ENCODE measurements around the gene PNPLA2. TPM values are rescaled to one million over a fixed set of nuclear protein-coding genes. Genes with fewer than 3 reads are reported as not detected.

The PNPLA2 gene
- total RNA-seq, 5 donors from 2014 or later (not counting 1 experiment from before 2014, with no cell fraction given), result 172 to 212 (median 206) TPM

DNA sequence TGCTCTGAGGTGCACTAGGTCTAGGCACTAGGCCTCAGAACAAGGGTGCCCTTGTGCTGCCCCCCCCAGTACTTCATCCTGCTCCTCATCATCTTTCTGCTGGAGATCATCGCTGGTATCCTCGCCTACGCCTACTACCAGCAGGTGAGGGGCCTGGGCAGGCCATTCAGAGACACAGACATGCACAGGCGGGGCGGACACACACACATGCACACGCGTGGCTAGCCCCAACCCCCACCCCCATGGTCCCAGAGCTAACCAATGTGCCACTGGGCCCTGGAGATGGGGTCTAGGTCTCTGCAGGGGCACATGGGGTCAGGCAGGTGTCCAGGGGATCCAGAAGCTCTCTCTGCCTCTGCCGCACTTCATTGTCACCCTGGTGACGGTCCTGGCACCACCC is 18.0 kb downstream of the PNPLA2 start:
- CTCF ChIA-PET, result no interaction called here
- 90% methylated on average over 3 of the region's 9 CpGs for WGBS (ENCODE audit: insufficient coverage)

DNA sequence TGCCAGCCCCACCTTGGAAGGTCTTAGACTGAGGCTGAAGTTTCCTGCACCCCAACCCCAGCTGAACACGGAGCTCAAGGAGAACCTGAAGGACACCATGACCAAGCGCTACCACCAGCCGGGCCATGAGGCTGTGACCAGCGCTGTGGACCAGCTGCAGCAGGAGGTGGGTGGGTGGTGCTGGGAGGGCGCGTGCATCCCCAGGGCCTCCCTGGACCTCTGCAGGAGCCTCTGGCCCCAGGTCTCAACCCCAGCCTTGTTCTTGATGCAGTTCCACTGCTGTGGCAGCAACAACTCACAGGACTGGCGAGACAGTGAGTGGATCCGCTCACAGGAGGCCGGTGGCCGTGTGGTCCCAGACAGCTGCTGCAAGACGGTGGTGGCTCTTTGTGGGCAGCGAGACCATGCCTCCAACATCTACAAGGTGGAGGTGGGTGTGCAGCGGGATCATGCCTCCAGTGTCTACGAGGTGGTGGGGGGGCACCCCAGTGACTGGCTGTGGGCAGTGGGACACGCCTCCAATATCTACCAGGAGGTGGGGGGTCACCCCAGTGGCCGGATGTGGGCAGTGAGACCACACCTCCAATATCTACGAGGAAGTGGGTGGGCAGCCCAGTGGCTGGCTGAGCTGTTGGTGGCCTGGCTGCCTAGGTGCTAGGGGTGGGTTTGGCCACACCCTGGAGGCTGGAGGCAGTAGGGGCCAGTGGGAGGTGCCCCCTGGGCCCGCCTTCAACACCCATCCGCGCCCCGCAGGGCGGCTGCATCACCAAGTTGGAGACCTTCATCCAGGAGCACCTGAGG is 18.7 kb downstream of the PNPLA2 start:
- DNase-seq (no peak), ATAC-seq (replicated peaks in 1 of 4) (no peak)
- H3K27me3 Mint-ChIP-seq, result no peaks in the 10 kb centered on the region
- WGBS (ENCODE audit: insufficient coverage), result 96% methylated on average over 8 of the region's 22 CpGs
- no peaks in the 10 kb centered on the region for H3K9me3 Mint-ChIP-seq
- H3K4me3 ChIP-seq (ENCODE audit: control insufficient read depth in 1 of 2, extremely low read depth in 1 of 2, low read length in 1 of 2), result no peak overlapping the region
- peaks cover 14 to 30% (median 20%) of the 10 kb centered on the region in 3 donors for H3K4me1 Mint-ChIP-seq
- no peak overlapping the region for H3K4me3 Mint-ChIP-seq
- no peaks in the 10 kb centered on the region for H3K9me3 ChIP-seq
- H3K36me3 ChIP-seq (ENCODE audit: control insufficient read depth in 2 of 2, extremely low read depth in 1 of 2, insufficient read depth in 1 of 2, low read length in 1 of 2), result peaks cover 5 to 26% of the 10 kb centered on the region in 2 donors
- H3K27ac ChIP-seq (ENCODE audit: low read length), result no peak overlapping the region
- CTCF ChIA-PET, result interaction anchor here in 1 of 2 donors (0.6 to 0.7 kb wide), 2 partner anchors 23 to 28 kb away, joined by 4 to 10 read pairs; no protein-coding TSS in a partner anchor
- peaks cover 2 to 57% of the 10 kb centered on the region in 2 experiments for H3K4me1 ChIP-seq (ENCODE audit: control insufficient read depth in 1 of 2, extremely low read depth in 1 of 2, insufficient read depth in 2 of 2, low read length in 2 of 2)
- no peak overlapping the region for H3K27ac Mint-ChIP-seq
- POLR2A ChIA-PET, result no interaction called here
- H3K36me3 Mint-ChIP-seq, result peaks cover 2% of the 10 kb centered on the region
- H3K27me3 ChIP-seq (replicated peaks in 1 of 2; ENCODE audit: control insufficient read depth in 2 of 2, extremely low read depth in 1 of 2, insufficient read depth in 2 of 2, low read length in 1 of 2), result peaks cover 0 to 17% of the 10 kb centered on the region in 2 experiments

More for the DNA sequence above, 18.0 kb downstream of the PNPLA2 start:
- Histone ChIP-seq H3K27me3 (replicated peaks in 1 of 2; ENCODE audit: control insufficient read depth in 2 of 2, extremely low read depth in 1 of 2, insufficient read depth in 2 of 2, low read length in 1 of 2) (peaks cover 0 to 24% of the 10 kb centered on the region in 2 experiments), H3K27ac (ENCODE audit: low read length) (no peak overlapping the region), H3K9me3 (no peaks in the 10 kb centered on the region), H3K36me3 (ENCODE audit: control insufficient read depth in 2 of 2, extremely low read depth in 1 of 2, insufficient read depth in 1 of 2, low read length in 1 of 2) (peaks cover 5 to 26% of the 10 kb centered on the region in 2 donors), H3K4me3 (ENCODE audit: control insufficient read depth in 1 of 2, extremely low read depth in 1 of 2, low read length in 1 of 2) (no peak overlapping the region), H3K4me1 (ENCODE audit: control insufficient read depth in 1 of 2, extremely low read depth in 1 of 2, insufficient read depth in 2 of 2, low read length in 2 of 2) (peaks cover 2 to 61% of the 10 kb centered on the region in 2 experiments)
- H3K4me1 Mint-ChIP-seq, result peaks cover 20 to 34% (median 22%) of the 10 kb centered on the region in 3 donors
- no peak overlapping the region for H3K27ac Mint-ChIP-seq
- H3K4me3 Mint-ChIP-seq, result no peak overlapping the region
- peaks cover 2% of the 10 kb centered on the region for H3K36me3 Mint-ChIP-seq
- no peak for DNase-seq
- ATAC-seq (replicated peaks in 1 of 4), result no peak
- no peaks in the 10 kb centered on the region for H3K9me3 Mint-ChIP-seq
- peaks cover 0 to 4% of the 10 kb centered on the region in 2 donors for H3K27me3 Mint-ChIP-seq
- POLR2A ChIA-PET, result no interaction called here

DNA sequence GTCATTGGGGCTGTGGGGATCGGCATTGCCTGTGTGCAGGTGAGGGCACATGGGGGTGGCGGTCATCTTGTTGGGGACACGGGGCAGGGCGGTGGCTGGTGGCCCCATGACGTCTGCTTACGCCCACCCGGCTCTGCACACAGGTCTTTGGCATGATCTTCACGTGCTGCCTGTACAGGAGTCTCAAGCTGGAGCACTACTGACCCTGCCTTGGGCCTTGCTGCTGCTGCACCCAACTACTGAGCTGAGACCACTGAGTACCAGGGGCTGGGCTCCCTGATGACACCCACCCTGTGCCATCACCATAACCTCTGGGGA is 19.2 kb downstream of the PNPLA2 start:
- Mint-ChIP-seq H3K27ac (no peak overlapping the region), H3K4me1 (peaks cover 14 to 30% (median 20%) of the 10 kb centered on the region in 3 donors), H3K27me3 (no peaks in the 10 kb centered on the region), H3K4me3 (no peak overlapping the region), H3K9me3 (no peaks in the 10 kb centered on the region), H3K36me3 (peaks cover 2% of the 10 kb centered on the region)
- 84% methylated on average over 8 of the region's 8 CpGs for WGBS (ENCODE audit: insufficient coverage)
- Histone ChIP-seq H3K9me3 (no peaks in the 10 kb centered on the region), H3K27ac (ENCODE audit: low read length) (no peak overlapping the region), H3K4me1 (ENCODE audit: control insufficient read depth in 1 of 2, extremely low read depth in 1 of 2, insufficient read depth in 2 of 2, low read length in 2 of 2) (peaks cover 2 to 55% of the 10 kb centered on the region in 2 experiments), H3K27me3 (replicated peaks in 1 of 2; ENCODE audit: control insufficient read depth in 2 of 2, extremely low read depth in 1 of 2, insufficient read depth in 2 of 2, low read length in 1 of 2) (peaks cover 0 to 15% of the 10 kb centered on the region in 2 experiments), H3K4me3 (ENCODE audit: control insufficient read depth in 1 of 2, extremely low read depth in 1 of 2, low read length in 1 of 2) (no peak overlapping the region), H3K36me3 (ENCODE audit: control insufficient read depth in 2 of 2, extremely low read depth in 1 of 2, insufficient read depth in 1 of 2, low read length in 1 of 2) (peaks cover 5 to 26% of the 10 kb centered on the region in 2 donors)
- ChIA-PET POLR2A (no interaction called here), CTCF (interaction anchor here in 1 of 2 donors (0.6 to 0.7 kb wide), 2 partner anchors 24 to 29 kb away, joined by 4 to 10 read pairs; no protein-coding TSS in a partner anchor)
- ATAC-seq (replicated peaks in 1 of 4) (no peak), DNase-seq (no peak)

DNA sequence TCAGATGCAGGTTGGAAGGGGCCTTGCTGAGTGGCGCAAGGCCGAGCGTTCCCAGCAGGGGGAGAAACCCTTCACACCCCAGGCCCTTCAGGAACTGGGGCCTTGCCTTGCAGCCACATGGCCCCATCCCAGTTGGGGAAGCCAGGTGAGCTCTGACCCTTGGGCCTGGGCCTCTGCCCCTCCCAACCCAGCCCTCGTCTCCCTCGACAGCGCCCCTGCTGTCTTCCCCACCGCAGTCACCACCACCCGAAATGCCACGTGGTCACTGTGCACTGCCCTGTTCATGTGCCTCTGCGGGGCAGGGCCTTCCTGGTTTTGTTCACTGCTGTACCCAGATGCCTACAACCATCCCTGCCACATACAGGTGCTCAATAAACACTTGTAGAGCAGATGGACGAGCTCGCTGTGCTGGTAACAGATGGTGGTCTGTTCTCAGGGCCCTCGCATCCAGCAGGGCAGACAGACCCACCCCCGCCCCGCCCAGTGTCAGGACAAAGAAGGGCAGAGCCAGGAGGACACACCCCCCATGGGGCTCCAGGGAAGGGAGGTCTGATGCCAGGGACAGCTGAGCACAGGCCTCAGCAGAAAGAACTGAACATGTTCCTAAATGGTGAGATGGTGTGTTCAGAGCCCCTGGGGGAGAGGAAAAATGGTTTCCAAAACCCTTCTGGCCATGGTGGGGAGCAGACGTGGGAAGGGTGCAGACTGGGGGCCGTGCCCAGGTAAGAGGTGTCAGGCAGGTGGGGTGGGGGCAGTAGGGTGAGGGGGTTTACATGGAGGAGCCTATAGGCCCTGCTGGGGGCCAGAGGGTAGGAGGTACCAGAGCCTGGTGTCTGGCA is 19.9 kb downstream of the PNPLA2 start:
- H3K27ac Mint-ChIP-seq, result no peak overlapping the region
- CTCF ChIA-PET, result no interaction called here

GRCh38 chr11:839280-839623 is 20.5 kb downstream of the PNPLA2 start:
- ChIA-PET CTCF (no interaction called here), POLR2A (no interaction called here)
- Mint-ChIP-seq H3K27me3 (no peaks in the 10 kb centered on the region), H3K27ac (no peak overlapping the region), H3K4me3 (no peak overlapping the region), H3K9me3 (no peaks in the 10 kb centered on the region), H3K36me3 (peaks cover 2% of the 10 kb centered on the region), H3K4me1 (peaks cover 14 to 32% (median 22%) of the 10 kb centered on the region in 3 donors)
- H3K36me3 ChIP-seq (ENCODE audit: control insufficient read depth in 2 of 2, extremely low read depth in 1 of 2, insufficient read depth in 1 of 2, low read length in 1 of 2), result peaks cover 5 to 26% of the 10 kb centered on the region in 2 donors
- no peak for ATAC-seq (replicated peaks in 1 of 4)
- WGBS (ENCODE audit: insufficient coverage), result 100% methylated on average over 5 of the region's 5 CpGs
- DNase-seq, result no peak
- H3K27ac ChIP-seq (ENCODE audit: low read length), result no peak overlapping the region
- H3K4me1 ChIP-seq (ENCODE audit: control insufficient read depth in 1 of 2, extremely low read depth in 1 of 2, insufficient read depth in 2 of 2, low read length in 2 of 2), result peaks cover 7 to 58% of the 10 kb centered on the region in 2 experiments
- peaks cover 0 to 20% of the 10 kb centered on the region in 2 experiments for H3K27me3 ChIP-seq (replicated peaks in 1 of 2; ENCODE audit: control insufficient read depth in 2 of 2, extremely low read depth in 1 of 2, insufficient read depth in 2 of 2, low read length in 1 of 2)
- H3K9me3 ChIP-seq, result no peaks in the 10 kb centered on the region
- H3K4me3 ChIP-seq (ENCODE audit: control insufficient read depth in 1 of 2, extremely low read depth in 1 of 2, low read length in 1 of 2), result no peak overlapping the region

More for the DNA sequence above, 19.9 kb downstream of the PNPLA2 start:
- Histone ChIP-seq H3K4me1 (ENCODE audit: control insufficient read depth in 1 of 2, extremely low read depth in 1 of 2, insufficient read depth in 2 of 2, low read length in 2 of 2) (peaks cover 3 to 58% of the 10 kb centered on the region in 2 experiments), H3K9me3 (no peaks in the 10 kb centered on the region), H3K27me3 (replicated peaks in 1 of 2; ENCODE audit: control insufficient read depth in 2 of 2, extremely low read depth in 1 of 2, insufficient read depth in 2 of 2, low read length in 1 of 2) (peaks cover 0 to 19% of the 10 kb centered on the region in 2 experiments), H3K36me3 (ENCODE audit: control insufficient read depth in 2 of 2, extremely low read depth in 1 of 2, insufficient read depth in 1 of 2, low read length in 1 of 2) (peaks cover 5 to 26% of the 10 kb centered on the region in 2 donors), H3K27ac (ENCODE audit: low read length) (no peak overlapping the region), H3K4me3 (ENCODE audit: control insufficient read depth in 1 of 2, extremely low read depth in 1 of 2, low read length in 1 of 2) (no peak overlapping the region)
- WGBS (ENCODE audit: insufficient coverage), result 80% methylated on average over 14 of the region's 17 CpGs
- DNase-seq (no peak), ATAC-seq (replicated peaks in 1 of 4) (no peak)
- POLR2A ChIA-PET, result no interaction called here
- no peak overlapping the region for H3K4me3 Mint-ChIP-seq
- peaks cover 14 to 33% (median 23%) of the 10 kb centered on the region in 3 donors for H3K4me1 Mint-ChIP-seq
- no peaks in the 10 kb centered on the region for H3K27me3 Mint-ChIP-seq
- peaks cover 2% of the 10 kb centered on the region for H3K36me3 Mint-ChIP-seq
- H3K9me3 Mint-ChIP-seq, result no peaks in the 10 kb centered on the region

- Mint-ChIP-seq H3K27ac (peak overlapping the region in 1 of 2 donors; percentile 39), H3K27me3 (no peaks in the 10 kb centered on the region), H3K36me3 (peaks cover 2% of the 10 kb centered on the region), H3K4me3 (peak overlapping the region; percentile 76 to 83 (median 80)), H3K4me1 (peaks cover 19 to 34% (median 21%) of the 10 kb centered on the region in 3 donors), H3K9me3 (no peaks in the 10 kb centered on the region)
- CTCF ChIA-PET, result no interaction called here
- H3K4me3 ChIP-seq (ENCODE audit: control insufficient read depth in 1 of 2, extremely low read depth in 1 of 2, low read length in 1 of 2), result no peak overlapping the region
- H3K36me3 ChIP-seq (ENCODE audit: control insufficient read depth in 2 of 2, extremely low read depth in 1 of 2, insufficient read depth in 1 of 2, low read length in 1 of 2), result peaks cover 5 to 26% of the 10 kb centered on the region in 2 donors
- 95% methylated on average over 19 of the region's 25 CpGs for WGBS (ENCODE audit: insufficient coverage)
- POLR2A ChIA-PET, result interaction anchor here in 1 of 2 donors (0.6 kb wide), 1 partner anchor 304 kb away, joined by 7 read pairs; no protein-coding TSS in a partner anchor
- DNase-seq, result no peak
- H3K27ac ChIP-seq (ENCODE audit: low read length), result no peak overlapping the region
- ATAC-seq (replicated peaks in 1 of 4), result no peak
- no peaks in the 10 kb centered on the region for H3K9me3 ChIP-seq
- H3K4me1 ChIP-seq (ENCODE audit: control insufficient read depth in 1 of 2, extremely low read depth in 1 of 2, insufficient read depth in 2 of 2, low read length in 2 of 2), result peaks cover 9 to 58% of the 10 kb centered on the region in 2 experiments
- peaks cover 0 to 20% of the 10 kb centered on the region in 2 experiments for H3K27me3 ChIP-seq (replicated peaks in 1 of 2; ENCODE audit: control insufficient read depth in 2 of 2, extremely low read depth in 1 of 2, insufficient read depth in 2 of 2, low read length in 1 of 2)
Observed at GRCh38 chr11:839875-840617, 21.3 kb downstream of the PNPLA2 start.
